ENCODE results near the gene TSPAN7. TPM values are rescaled to one million over a fixed set of nuclear protein-coding genes. Genes with fewer than 3 reads are reported as not detected.

TSPAN7 gene
- total RNA-seq, 2 donors from 2014 or later, result 6.2 to 15.1 TPM

GRCh38 chrX:38646129-38646528 lies 84.8 kb downstream of the TSPAN7 start:
- peaks cover 2% of the 10 kb centered on the region for H3K27me3 Mint-ChIP-seq (ENCODE audit: insufficient read depth)
- no peak overlapping the region for H3K9ac ChIP-seq (ENCODE audit: extremely low read depth, low read length, poor library complexity, severe bottlenecking)
- H3K27ac ChIP-seq (ENCODE audit: low read depth, low read length), result no peak overlapping the region
- peaks cover 42% of the 10 kb centered on the region for H3K9me3 Mint-ChIP-seq
- H3K4me1 Mint-ChIP-seq, result peaks cover 5% of the 10 kb centered on the region
- no peak overlapping the region for H3K4me3 ChIP-seq (ENCODE audit: low read length)
- H3K36me3 ChIP-seq (ENCODE audit: control insufficient read depth, insufficient read depth, low read length), result no peaks in the 10 kb centered on the region
- 95 to 100% methylated on average over 1 to 2 of the region's 2 CpGs for WGBS, 2 experiments (ENCODE audit: insufficient coverage in 1 of 2, insufficient read length in 1 of 2)
- no peak for DNase-seq
- H3K27ac Mint-ChIP-seq, result no peak overlapping the region
- no peaks in the 10 kb centered on the region for H3K27me3 ChIP-seq (ENCODE audit: control insufficient read depth, insufficient read depth, low read length, poor library complexity, severe bottlenecking)
- H3K9me3 ChIP-seq (ENCODE audit: control insufficient read depth, low read length), result no peaks in the 10 kb centered on the region
- no peaks in the 10 kb centered on the region for H3K36me3 Mint-ChIP-seq (ENCODE audit: low read depth)
- no peaks in the 10 kb centered on the region for H3K4me1 ChIP-seq (ENCODE audit: control insufficient read depth, insufficient read depth, low read length)
- TF ChIP-seq, protein P1, sequence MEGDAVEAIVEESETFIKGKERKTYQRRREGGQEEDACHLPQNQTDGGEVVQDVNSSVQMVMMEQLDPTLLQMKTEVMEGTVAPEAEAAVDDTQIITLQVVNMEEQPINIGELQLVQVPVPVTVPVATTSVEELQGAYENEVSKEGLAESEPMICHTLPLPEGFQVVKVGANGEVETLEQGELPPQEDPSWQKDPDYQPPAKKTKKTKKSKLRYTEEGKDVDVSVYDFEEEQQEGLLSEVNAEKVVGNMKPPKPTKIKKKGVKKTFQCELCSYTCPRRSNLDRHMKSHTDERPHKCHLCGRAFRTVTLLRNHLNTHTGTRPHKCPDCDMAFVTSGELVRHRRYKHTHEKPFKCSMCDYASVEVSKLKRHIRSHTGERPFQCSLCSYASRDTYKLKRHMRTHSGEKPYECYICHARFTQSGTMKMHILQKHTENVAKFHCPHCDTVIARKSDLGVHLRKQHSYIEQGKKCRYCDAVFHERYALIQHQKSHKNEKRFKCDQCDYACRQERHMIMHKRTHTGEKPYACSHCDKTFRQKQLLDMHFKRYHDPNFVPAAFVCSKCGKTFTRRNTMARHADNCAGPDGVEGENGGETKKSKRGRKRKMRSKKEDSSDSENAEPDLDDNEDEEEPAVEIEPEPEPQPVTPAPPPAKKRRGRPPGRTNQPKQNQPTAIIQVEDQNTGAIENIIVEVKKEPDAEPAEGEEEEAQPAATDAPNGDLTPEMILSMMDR (conservative IDR thresholded peaks at IDR 0.05), result no peak
- H3K4me3 Mint-ChIP-seq, result no peak overlapping the region

DNA sequence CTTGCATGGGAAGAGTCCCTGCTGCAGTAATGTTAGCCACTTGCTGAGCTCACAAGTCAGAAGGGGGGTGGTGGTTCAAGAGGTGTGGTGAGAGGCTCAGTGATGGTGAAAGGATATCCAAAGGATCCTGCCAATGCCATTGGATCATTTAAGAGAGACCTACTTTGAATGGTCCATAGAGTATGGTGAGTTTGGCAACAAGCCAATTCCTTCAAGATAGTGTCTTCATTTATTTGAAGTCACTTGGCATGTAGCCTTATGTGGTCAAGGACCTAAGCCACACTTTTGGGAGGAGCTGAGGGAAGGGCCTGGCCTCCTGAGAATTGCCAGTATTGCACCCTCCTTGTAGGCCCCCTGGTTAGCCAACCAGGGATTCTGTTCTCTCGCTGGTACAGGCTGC lies 87.9 kb downstream of the TSPAN7 start:
- H3K9ac ChIP-seq (ENCODE audit: extremely low read depth, low read length, poor library complexity, severe bottlenecking), result no peak overlapping the region
- no peaks in the 10 kb centered on the region for H3K9me3 ChIP-seq (ENCODE audit: control insufficient read depth, low read length)
- no peaks in the 10 kb centered on the region for H3K4me1 ChIP-seq (ENCODE audit: control insufficient read depth, insufficient read depth, low read length)
- no peak overlapping the region for H3K4me3 Mint-ChIP-seq
- H3K9me3 Mint-ChIP-seq, result peaks cover 28% of the 10 kb centered on the region
- no peak overlapping the region for H3K27ac ChIP-seq (ENCODE audit: low read depth, low read length)
- H3K4me3 ChIP-seq (ENCODE audit: low read length), result no peak overlapping the region
- peaks cover 2% of the 10 kb centered on the region for H3K27me3 Mint-ChIP-seq (ENCODE audit: insufficient read depth)
- H3K36me3 ChIP-seq (ENCODE audit: control insufficient read depth, insufficient read depth, low read length), result no peaks in the 10 kb centered on the region
- no peaks in the 10 kb centered on the region for H3K36me3 Mint-ChIP-seq (ENCODE audit: low read depth)
- no peak for DNase-seq
- no peaks in the 10 kb centered on the region for H3K4me1 Mint-ChIP-seq
- 92% methylated on average over 1 of the region's 1 CpG; no CpG with 5 or more reads in 1 of the 2 experiments for WGBS, 2 experiments (ENCODE audit: insufficient coverage in 1 of 2, insufficient read length in 1 of 2)
- TF ChIP-seq, protein P1 (conservative IDR thresholded peaks at IDR 0.05), result no peak
- no peaks in the 10 kb centered on the region for H3K27me3 ChIP-seq (ENCODE audit: control insufficient read depth, insufficient read depth, low read length, poor library complexity, severe bottlenecking)
- no peak overlapping the region for H3K27ac Mint-ChIP-seq

- Histone ChIP-seq H3K27me3 (ENCODE audit: control insufficient read depth, insufficient read depth, low read length, poor library complexity, severe bottlenecking) (no peaks in the 10 kb centered on the region), H3K27ac (ENCODE audit: low read depth, low read length) (no peak overlapping the region), H3K9me3 (ENCODE audit: control insufficient read depth, low read length) (no peaks in the 10 kb centered on the region), H3K4me3 (ENCODE audit: low read length) (no peak overlapping the region), H3K4me1 (ENCODE audit: control insufficient read depth, insufficient read depth, low read length) (no peaks in the 10 kb centered on the region), H3K9ac (ENCODE audit: extremely low read depth, low read length, poor library complexity, severe bottlenecking) (no peak overlapping the region), H3K36me3 (ENCODE audit: control insufficient read depth, insufficient read depth, low read length) (no peaks in the 10 kb centered on the region)
- no peak for DNase-seq
- WGBS, 2 experiments (ENCODE audit: insufficient coverage in 1 of 2, insufficient read length in 1 of 2), result 81 to 100% methylated on average over 2 to 6 of the region's 6 CpGs
- TF ChIP-seq, protein P1 (conservative IDR thresholded peaks at IDR 0.05), result no peak
- no peaks in the 10 kb centered on the region for H3K36me3 Mint-ChIP-seq (ENCODE audit: low read depth)
- no peak overlapping the region for H3K27ac Mint-ChIP-seq
- H3K4me1 Mint-ChIP-seq, result peaks cover 4% of the 10 kb centered on the region
- H3K4me3 Mint-ChIP-seq, result no peak overlapping the region
- peaks cover 24% of the 10 kb centered on the region for H3K9me3 Mint-ChIP-seq
- H3K27me3 Mint-ChIP-seq (ENCODE audit: insufficient read depth), result peaks cover 2% of the 10 kb centered on the region
These were observed 88.6 kb downstream of the TSPAN7 start for GRCh38 chrX:38649674-38650647.
